HEK293 (cell line): Measurements from ENCODE around the gene CCL2.

ENCODE experiments used
- CTCF ChIA-PET: fragments of 350-600 bp; formaldehyde crosslinking; extraction: SDS; loops from one replicate; lab custom pipeline; 2021; ENCODE audit warnings: antibody characterized with exemption; lab: Yijun Ruan, JAX
- POLR2A ChIA-PET: fragments of 300-600 bp; formaldehyde crosslinking; extraction: SDS; loops from one replicate; lab custom pipeline; 2020; ENCODE audit warnings: antibody characterized with exemption, inconsistent platforms; lab: Yijun Ruan, JAX
- H3K27ac ChIP-seq: fragments of 200-500 bp; sonication (Bioruptor generic); 2 replicates; pipeline ENCODE4 v1.5.1; 2014; ENCODE audit warnings: low read depth, low read length, control low read depth, inconsistent platforms; ENCODE audit errors: extremely low read depth
- H3K36me3 ChIP-seq, 2 experiments: fragments of 200-500 bp in 1 of 2; sonication (Bioruptor generic) in 1 of 2; 1 replicate in 1 of 2; 2 replicates in 1 of 2; pipeline ENCODE4 v1.5.1; 2014 to 2017; ENCODE audit warnings: inconsistent platforms in 2 of 2, low read length in 2 of 2; ENCODE audit not compliant: control insufficient read depth in 2 of 2, insufficient read depth in 1 of 2
- H3K4me1 ChIP-seq: fragments of 200-500 bp; sonication (Bioruptor generic); 2 replicates; pipeline ENCODE4 v1.5.1; 2014; ENCODE audit warnings: mild to moderate bottlenecking, low read length, inconsistent platforms; ENCODE audit not compliant: control insufficient read depth, insufficient read depth
- H3K4me3 ChIP-seq: 2 replicates; pipeline ENCODE4 v1.5.1; 2011; ENCODE audit warnings: low read depth, mild to moderate bottlenecking, control low read depth, low read length, moderate library complexity
- H3K9me3 ChIP-seq: fragments of 200-500 bp; sonication (Bioruptor generic); 2 replicates; pipeline ENCODE4 v1.5.1; 2014; ENCODE audit warnings: low read depth, low read length, inconsistent platforms; ENCODE audit not compliant: control insufficient read depth, insufficient read depth
- GLI2 ChIP-seq: fragments of 450-650 bp; formaldehyde crosslinking; IDR thresholded peaks from 2 replicates; pipeline ENCODE4; 2017; ENCODE audit warnings: missing biosample characterization, missing genetic modification characterization, low read depth, borderline replicate concordance
- SCRT2 ChIP-seq: fragments of 450-650 bp; formaldehyde crosslinking; IDR thresholded peaks from 2 replicates; pipeline ENCODE4 v1.5.1; 2016; ENCODE audit warnings: missing biosample characterization, missing genetic modification characterization
- SP3 ChIP-seq: fragments of 450-650 bp; formaldehyde crosslinking; IDR thresholded peaks from 2 replicates; pipeline ENCODE4 v1.5.1; 2016; ENCODE audit warnings: missing biosample characterization, missing genetic modification characterization
- ZBTB1 ChIP-seq: fragments of 450-650 bp; formaldehyde crosslinking; IDR thresholded peaks from 2 replicates; pipeline ENCODE4 v1.5.1; 2016; ENCODE audit warnings: missing biosample characterization, missing genetic modification characterization
- ZBTB20 ChIP-seq: fragments of 450-650 bp; formaldehyde crosslinking; IDR thresholded peaks from 2 replicates; pipeline ENCODE4 v1.5.1; 2016; ENCODE audit warnings: missing biosample characterization, missing genetic modification characterization
- ZNF132 ChIP-seq: fragments of 450-650 bp; formaldehyde crosslinking; IDR thresholded peaks from 2 replicates; pipeline ENCODE4 v1.5.1; 2017; ENCODE audit warnings: missing biosample characterization, missing genetic modification characterization, borderline replicate concordance
- ZNF169 ChIP-seq: fragments of 450-650 bp; formaldehyde crosslinking; IDR thresholded peaks from 2 replicates; pipeline ENCODE4 v1.5.1; 2016; ENCODE audit warnings: missing biosample characterization, missing genetic modification characterization
- ZNF175 ChIP-seq: fragments of 450-650 bp; formaldehyde crosslinking; IDR thresholded peaks from 2 replicates; pipeline ENCODE4 v1.5.1; 2016; ENCODE audit warnings: missing biosample characterization, missing genetic modification characterization
- ZNF184 ChIP-seq: fragments of 450-650 bp; IDR thresholded peaks from 2 replicates; pipeline ENCODE4 v1.5.1; 2018; ENCODE audit warnings: missing biosample characterization, mild to moderate bottlenecking, missing genetic modification characterization
- ZNF19 ChIP-seq: fragments of 450-650 bp; formaldehyde crosslinking; IDR thresholded peaks from 2 replicates; pipeline ENCODE4; 2016; ENCODE audit warnings: missing biosample characterization, missing genetic modification characterization, low read depth
- ZNF23 ChIP-seq: fragments of 450-650 bp; formaldehyde crosslinking; IDR thresholded peaks from 2 replicates; pipeline ENCODE4 v1.5.1; 2016; ENCODE audit warnings: missing biosample characterization, missing genetic modification characterization, borderline replicate concordance
- ZNF501 ChIP-seq: fragments of 450-650 bp; formaldehyde crosslinking; IDR thresholded peaks from 2 replicates; pipeline ENCODE4 v1.5.1; 2016; ENCODE audit warnings: missing biosample characterization, missing genetic modification characterization
- ZNF560 ChIP-seq: fragments of 450-650 bp; formaldehyde crosslinking; IDR thresholded peaks from 2 replicates; pipeline ENCODE4 v1.5.1; 2017; ENCODE audit warnings: missing biosample characterization, missing genetic modification characterization, borderline replicate concordance
- ZNF791 ChIP-seq: fragments of 450-650 bp; formaldehyde crosslinking; IDR thresholded peaks from 2 replicates; pipeline ENCODE4 v1.5.1; 2016; ENCODE audit warnings: missing biosample characterization, missing genetic modification characterization
- TF ChIP-seq, protein P1 (sequence below): fragments of 450-650 bp; formaldehyde crosslinking; IDR thresholded peaks from 2 replicates; pipeline ENCODE4 v1.5.1; 2016; ENCODE audit warnings: missing biosample characterization, missing genetic modification characterization, borderline replicate concordance
- TF ChIP-seq, protein P2 (sequence below): IDR thresholded peaks from 2 replicates; pipeline ENCODE4 v1.6.1; 2011; ENCODE audit warnings: mild to moderate bottlenecking, low read depth, low read length, borderline replicate concordance
- TF ChIP-seq, protein P3 (sequence below): fragments of 450-650 bp; formaldehyde crosslinking; IDR thresholded peaks from 2 replicates; pipeline ENCODE4 v1.5.1; 2016; ENCODE audit warnings: missing biosample characterization, missing genetic modification characterization
- TF ChIP-seq, protein P4 (sequence below): fragments of 450-650 bp; formaldehyde crosslinking; IDR thresholded peaks from 2 replicates; pipeline ENCODE4 v1.5.1; 2016; ENCODE audit warnings: missing biosample characterization, missing genetic modification characterization
- TF ChIP-seq, protein P5 (sequence below): fragments of 450-650 bp; formaldehyde crosslinking; IDR thresholded peaks from 2 replicates; pipeline ENCODE4 v1.5.1; 2016; ENCODE audit warnings: missing biosample characterization, missing genetic modification characterization
- TF ChIP-seq, protein P6 (sequence below): fragments of 450-650 bp; formaldehyde crosslinking; IDR thresholded peaks from 2 replicates; pipeline ENCODE4 v1.5.1; 2016; ENCODE audit warnings: missing biosample characterization, missing genetic modification characterization

The CCL2 gene

DNA sequence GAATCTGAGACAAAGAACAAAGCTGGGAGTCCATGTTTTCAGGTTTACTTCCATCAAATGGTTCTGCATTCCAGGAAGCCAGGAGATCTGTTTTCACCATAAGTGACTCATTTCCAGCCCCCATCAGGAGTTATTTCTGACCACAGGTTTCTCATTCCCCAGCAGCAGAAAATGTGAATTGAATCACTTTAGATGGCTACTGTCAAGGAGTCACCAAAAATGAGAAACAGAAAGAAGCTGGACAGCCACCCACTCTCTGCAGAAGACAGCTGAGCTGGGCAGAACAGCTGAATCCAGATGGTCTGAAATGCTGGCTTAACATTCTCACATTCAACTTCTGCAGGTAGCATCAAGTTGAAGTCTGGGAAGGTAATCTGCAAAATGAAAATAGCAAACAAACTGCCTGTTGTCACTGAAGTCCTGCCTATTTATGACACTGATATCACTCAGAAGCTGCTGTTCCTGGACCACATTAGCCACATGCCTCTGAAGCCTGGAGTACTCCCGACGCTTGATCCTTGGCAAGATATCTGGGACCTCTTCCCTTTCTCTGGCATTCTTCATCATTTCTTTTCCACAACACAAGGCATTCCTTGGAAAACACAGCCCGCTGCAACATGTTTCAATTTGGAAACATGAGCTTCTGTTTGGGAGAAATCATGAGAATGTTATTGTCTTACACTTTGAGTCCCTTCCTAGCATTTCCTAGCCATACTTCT lies 45.7 kb downstream of the CCL2 start (continued):
- TF ChIP-seq, protein P1, sequence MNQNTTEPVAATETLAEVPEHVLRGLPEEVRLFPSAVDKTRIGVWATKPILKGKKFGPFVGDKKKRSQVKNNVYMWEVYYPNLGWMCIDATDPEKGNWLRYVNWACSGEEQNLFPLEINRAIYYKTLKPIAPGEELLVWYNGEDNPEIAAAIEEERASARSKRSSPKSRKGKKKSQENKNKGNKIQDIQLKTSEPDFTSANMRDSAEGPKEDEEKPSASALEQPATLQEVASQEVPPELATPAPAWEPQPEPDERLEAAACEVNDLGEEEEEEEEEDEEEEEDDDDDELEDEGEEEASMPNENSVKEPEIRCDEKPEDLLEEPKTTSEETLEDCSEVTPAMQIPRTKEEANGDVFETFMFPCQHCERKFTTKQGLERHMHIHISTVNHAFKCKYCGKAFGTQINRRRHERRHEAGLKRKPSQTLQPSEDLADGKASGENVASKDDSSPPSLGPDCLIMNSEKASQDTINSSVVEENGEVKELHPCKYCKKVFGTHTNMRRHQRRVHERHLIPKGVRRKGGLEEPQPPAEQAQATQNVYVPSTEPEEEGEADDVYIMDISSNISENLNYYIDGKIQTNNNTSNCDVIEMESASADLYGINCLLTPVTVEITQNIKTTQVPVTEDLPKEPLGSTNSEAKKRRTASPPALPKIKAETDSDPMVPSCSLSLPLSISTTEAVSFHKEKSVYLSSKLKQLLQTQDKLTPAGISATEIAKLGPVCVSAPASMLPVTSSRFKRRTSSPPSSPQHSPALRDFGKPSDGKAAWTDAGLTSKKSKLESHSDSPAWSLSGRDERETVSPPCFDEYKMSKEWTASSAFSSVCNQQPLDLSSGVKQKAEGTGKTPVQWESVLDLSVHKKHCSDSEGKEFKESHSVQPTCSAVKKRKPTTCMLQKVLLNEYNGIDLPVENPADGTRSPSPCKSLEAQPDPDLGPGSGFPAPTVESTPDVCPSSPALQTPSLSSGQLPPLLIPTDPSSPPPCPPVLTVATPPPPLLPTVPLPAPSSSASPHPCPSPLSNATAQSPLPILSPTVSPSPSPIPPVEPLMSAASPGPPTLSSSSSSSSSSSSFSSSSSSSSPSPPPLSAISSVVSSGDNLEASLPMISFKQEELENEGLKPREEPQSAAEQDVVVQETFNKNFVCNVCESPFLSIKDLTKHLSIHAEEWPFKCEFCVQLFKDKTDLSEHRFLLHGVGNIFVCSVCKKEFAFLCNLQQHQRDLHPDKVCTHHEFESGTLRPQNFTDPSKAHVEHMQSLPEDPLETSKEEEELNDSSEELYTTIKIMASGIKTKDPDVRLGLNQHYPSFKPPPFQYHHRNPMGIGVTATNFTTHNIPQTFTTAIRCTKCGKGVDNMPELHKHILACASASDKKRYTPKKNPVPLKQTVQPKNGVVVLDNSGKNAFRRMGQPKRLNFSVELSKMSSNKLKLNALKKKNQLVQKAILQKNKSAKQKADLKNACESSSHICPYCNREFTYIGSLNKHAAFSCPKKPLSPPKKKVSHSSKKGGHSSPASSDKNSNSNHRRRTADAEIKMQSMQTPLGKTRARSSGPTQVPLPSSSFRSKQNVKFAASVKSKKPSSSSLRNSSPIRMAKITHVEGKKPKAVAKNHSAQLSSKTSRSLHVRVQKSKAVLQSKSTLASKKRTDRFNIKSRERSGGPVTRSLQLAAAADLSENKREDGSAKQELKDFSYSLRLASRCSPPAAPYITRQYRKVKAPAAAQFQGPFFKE, result no peak
- TF ChIP-seq GLI2 (tag by site-specific recombination) (no peak), ZNF132 (tag by site-specific recombination) (no peak), ZNF184 (no peak), ZNF23 (tag by site-specific recombination) (no peak), ZNF560 (tag by site-specific recombination) (no peak), ZNF169 (tag by site-specific recombination) (no peak)
- TF ChIP-seq, protein P2, sequence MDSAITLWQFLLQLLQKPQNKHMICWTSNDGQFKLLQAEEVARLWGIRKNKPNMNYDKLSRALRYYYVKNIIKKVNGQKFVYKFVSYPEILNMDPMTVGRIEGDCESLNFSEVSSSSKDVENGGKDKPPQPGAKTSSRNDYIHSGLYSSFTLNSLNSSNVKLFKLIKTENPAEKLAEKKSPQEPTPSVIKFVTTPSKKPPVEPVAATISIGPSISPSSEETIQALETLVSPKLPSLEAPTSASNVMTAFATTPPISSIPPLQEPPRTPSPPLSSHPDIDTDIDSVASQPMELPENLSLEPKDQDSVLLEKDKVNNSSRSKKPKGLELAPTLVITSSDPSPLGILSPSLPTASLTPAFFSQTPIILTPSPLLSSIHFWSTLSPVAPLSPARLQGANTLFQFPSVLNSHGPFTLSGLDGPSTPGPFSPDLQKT, result no peak
- TF ChIP-seq, protein P3, sequence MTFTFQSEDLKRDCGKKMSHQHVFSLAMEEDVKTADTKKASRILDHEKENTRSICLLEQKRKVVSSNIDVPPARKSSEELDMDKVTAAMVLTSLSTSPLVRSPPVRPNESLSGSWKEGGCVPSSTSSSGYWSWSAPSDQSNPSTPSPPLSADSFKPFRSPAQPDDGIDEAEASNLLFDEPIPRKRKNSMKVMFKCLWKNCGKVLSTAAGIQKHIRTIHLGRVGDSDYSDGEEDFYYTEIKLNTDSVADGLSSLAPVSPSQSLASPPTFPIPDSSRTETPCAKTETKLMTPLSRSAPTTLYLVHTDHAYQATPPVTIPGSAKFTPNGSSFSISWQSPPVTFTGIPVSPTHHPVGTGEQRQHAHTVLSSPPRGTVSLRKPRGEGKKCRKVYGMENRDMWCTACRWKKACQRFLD, result no peak

DNA sequence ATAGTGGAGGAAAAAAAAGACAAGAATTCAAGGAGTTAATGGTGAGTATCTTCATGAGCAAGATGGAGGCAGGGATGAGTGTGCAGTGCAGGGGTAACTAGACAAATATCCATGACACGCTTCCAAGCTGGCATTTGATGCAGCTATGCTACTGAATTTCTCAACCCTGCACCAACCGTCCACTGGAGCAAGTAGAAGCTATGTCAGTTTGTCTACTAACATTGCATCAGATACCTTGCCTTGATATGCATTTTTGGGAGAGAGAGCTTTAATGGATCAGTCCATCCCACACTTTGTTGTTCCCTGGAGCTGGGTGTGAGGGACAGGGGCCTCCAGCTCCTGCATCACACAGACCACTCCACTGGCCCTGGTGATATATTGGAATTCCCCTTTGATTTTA lies 46.9 kb downstream of the CCL2 start:
- no peaks in the 10 kb centered on the region for H3K36me3 ChIP-seq
- no peak overlapping the region for H3K27ac ChIP-seq
- H3K4me3 ChIP-seq, result no peak overlapping the region
- H3K4me1 ChIP-seq, result no peaks in the 10 kb centered on the region; the same call in 1 of the 2 replicates
- ChIA-PET POLR2A (no interaction called here), CTCF (interaction anchor here (0.6 to 15.4 kb wide), 4 partner anchors 59 to 1435 kb away, joined by 3 to 206 read pairs (median 11); partner anchors contain the start of gene CCL1)
- no peak for TF ChIP-seq ZNF19 (tag by site-specific recombination)
- no peak for TF ChIP-seq ZBTB20 (tag by site-specific recombination)
- TF ChIP-seq, protein P4, sequence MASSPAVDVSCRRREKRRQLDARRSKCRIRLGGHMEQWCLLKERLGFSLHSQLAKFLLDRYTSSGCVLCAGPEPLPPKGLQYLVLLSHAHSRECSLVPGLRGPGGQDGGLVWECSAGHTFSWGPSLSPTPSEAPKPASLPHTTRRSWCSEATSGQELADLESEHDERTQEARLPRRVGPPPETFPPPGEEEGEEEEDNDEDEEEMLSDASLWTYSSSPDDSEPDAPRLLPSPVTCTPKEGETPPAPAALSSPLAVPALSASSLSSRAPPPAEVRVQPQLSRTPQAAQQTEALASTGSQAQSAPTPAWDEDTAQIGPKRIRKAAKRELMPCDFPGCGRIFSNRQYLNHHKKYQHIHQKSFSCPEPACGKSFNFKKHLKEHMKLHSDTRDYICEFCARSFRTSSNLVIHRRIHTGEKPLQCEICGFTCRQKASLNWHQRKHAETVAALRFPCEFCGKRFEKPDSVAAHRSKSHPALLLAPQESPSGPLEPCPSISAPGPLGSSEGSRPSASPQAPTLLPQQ (tag by site-specific recombination), result no peak
- no peak for TF ChIP-seq SCRT2
- no peak for TF ChIP-seq ZNF501
- no peak for TF ChIP-seq ZNF175 (tag by site-specific recombination)
- TF ChIP-seq, protein P5, sequence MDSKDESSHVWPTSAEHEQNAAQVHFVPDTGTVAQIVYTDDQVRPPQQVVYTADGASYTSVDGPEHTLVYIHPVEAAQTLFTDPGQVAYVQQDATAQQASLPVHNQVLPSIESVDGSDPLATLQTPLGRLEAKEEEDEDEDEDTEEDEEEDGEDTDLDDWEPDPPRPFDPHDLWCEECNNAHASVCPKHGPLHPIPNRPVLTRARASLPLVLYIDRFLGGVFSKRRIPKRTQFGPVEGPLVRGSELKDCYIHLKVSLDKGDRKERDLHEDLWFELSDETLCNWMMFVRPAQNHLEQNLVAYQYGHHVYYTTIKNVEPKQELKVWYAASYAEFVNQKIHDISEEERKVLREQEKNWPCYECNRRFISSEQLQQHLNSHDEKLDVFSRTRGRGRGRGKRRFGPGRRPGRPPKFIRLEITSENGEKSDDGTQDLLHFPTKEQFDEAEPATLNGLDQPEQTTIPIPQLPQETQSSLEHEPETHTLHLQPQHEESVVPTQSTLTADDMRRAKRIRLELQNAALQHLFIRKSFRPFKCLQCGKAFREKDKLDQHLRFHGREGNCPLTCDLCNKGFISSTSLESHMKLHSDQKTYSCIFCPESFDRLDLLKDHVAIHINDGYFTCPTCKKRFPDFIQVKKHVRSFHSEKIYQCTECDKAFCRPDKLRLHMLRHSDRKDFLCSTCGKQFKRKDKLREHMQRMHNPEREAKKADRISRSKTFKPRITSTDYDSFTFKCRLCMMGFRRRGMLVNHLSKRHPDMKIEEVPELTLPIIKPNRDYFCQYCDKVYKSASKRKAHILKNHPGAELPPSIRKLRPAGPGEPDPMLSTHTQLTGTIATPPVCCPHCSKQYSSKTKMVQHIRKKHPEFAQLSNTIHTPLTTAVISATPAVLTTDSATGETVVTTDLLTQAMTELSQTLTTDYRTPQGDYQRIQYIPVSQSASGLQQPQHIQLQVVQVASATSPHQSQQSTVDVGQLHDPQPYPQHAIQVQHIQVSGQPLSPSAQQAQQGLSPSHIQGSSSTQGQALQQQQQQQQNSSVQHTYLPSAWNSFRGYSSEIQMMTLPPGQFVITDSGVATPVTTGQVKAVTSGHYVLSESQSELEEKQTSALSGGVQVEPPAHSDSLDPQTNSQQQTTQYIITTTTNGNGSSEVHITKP (tag by site-specific recombination), result no peak
- no peak for TF ChIP-seq ZBTB1 (tag by site-specific recombination)
- no peak for TF ChIP-seq ZNF791
- TF ChIP-seq, protein P6, sequence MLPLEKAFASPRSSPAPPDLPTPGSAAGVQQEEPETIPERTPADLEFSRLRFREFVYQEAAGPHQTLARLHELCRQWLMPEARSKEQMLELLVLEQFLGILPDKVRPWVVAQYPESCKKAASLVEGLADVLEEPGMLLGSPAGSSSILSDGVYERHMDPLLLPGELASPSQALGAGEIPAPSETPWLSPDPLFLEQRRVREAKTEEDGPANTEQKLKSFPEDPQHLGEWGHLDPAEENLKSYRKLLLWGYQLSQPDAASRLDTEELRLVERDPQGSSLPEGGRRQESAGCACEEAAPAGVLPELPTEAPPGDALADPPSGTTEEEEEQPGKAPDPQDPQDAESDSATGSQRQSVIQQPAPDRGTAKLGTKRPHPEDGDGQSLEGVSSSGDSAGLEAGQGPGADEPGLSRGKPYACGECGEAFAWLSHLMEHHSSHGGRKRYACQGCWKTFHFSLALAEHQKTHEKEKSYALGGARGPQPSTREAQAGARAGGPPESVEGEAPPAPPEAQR (tag by site-specific recombination), result no peak
- TF ChIP-seq SP3 (tag by site-specific recombination), result no peak
- no peaks in the 10 kb centered on the region for H3K9me3 ChIP-seq
